LNCaP clone FGC (cell line): ENCODE measurements around the gene FAM47E.
"Not testable (repeated sequence)": the region's sequence is repeated elsewhere in the genome, so short reads cannot be mapped to it uniquely, and the experiment has no call there.

ENCODE experiments used
- DNase-seq: peaks from one replicate; pipeline ENCODE4 v3.0.0-alpha.2; 2011; ENCODE audit warnings: low read depth
- H3K4me3 ChIP-seq: 2 replicates; pipeline ENCODE4 v1.5.1; 2011; ENCODE audit warnings: mild to moderate bottlenecking, low read depth, low read length, control low read depth
- CTCF ChIP-seq: IDR thresholded peaks from 2 replicates; pipeline ENCODE4 v1.5.1; 2012; ENCODE audit warnings: mild to moderate bottlenecking; ENCODE audit not compliant: control insufficient read depth, insufficient read depth; ENCODE audit errors: extremely low read depth

Gene FAM47E

GRCh38 chr4:76282941-76283689, 31.6 kb downstream of the FAM47E start:
- no peak for TF ChIP-seq CTCF
- H3K4me3 ChIP-seq, result no peak overlapping the region
- DNase-seq, result peak; percentile 74

- no peak for DNase-seq
- no peak for TF ChIP-seq CTCF
- no peak overlapping the region for H3K4me3 ChIP-seq
Observed at GRCh38 chr4:76283900-76284299, 32.4 kb downstream of the FAM47E start.

- H3K4me3 ChIP-seq, DNase-seq: not testable (repeated sequence)
Observed at GRCh38 chr4:76287811-76288210, 36.3 kb downstream of the FAM47E start.

- TF ChIP-seq CTCF, result no peak
- H3K4me3 ChIP-seq, result no peak overlapping the region
- peak; percentile 43 for DNase-seq
Observed at GRCh38 chr4:76292730-76293129, 41.2 kb downstream of the FAM47E start.

GRCh38 chr4:76293772-76294171, 42.3 kb downstream of the FAM47E start:
- TF ChIP-seq CTCF, result no peak
- H3K4me3 ChIP-seq, result no peak overlapping the region
- no peak for DNase-seq

GRCh38 chr4:76296286-76296820, 44.8 kb downstream of the FAM47E start:
- no peak for TF ChIP-seq CTCF
- DNase-seq, result no peak
- no peak overlapping the region for H3K4me3 ChIP-seq

- no peak for DNase-seq
- no peak overlapping the region for H3K4me3 ChIP-seq
- no peak for TF ChIP-seq CTCF
Observed at GRCh38 chr4:76298227-76298626, 46.7 kb downstream of the FAM47E start.
